ENCODE measurements around the gene CYP21A2. TPM values are rescaled to one million over a fixed set of nuclear protein-coding genes. Genes with fewer than 3 reads are reported as not detected.

The CYP21A2 gene
- total RNA-seq, 3 donors from 2014 or later (not counting 1 experiment from before 2014, with no cell fraction given), result 0.28 to 0.43 TPM; not detected in 1

GRCh38 chr6:32079566-32080290 lies 41.5 kb downstream of the CYP21A2 start:
- Histone ChIP-seq H3K27ac (ENCODE audit: low read length) (no peak overlapping the region), H3K4me1 (ENCODE audit: control insufficient read depth, insufficient read depth, low read length) (no peaks in the 10 kb centered on the region), H3K9me3 (ENCODE audit: control insufficient read depth, insufficient read depth, low read length) (no peaks in the 10 kb centered on the region), H3K4me3 (ENCODE audit: low read length) (no peak overlapping the region), H3K36me3 (ENCODE audit: control insufficient read depth, insufficient read depth, low read length) (no peaks in the 10 kb centered on the region), H3K27me3 (ENCODE audit: control insufficient read depth, insufficient read depth, low read length) (no peaks in the 10 kb centered on the region)
- intact Hi-C loops (cut with micrococcal nuclease), result no loop called here
- H3K27me3 Mint-ChIP-seq (ENCODE audit: low read depth in 2 of 2), result peaks cover 10 to 11% of the 10 kb centered on the region in 2 donors
- 82% methylated on average over 7 of the region's 7 CpGs for WGBS (ENCODE audit: insufficient coverage)
- no peak for DNase-seq
- ATAC-seq, result no peak
- no peak overlapping the region for H3K4me3 Mint-ChIP-seq
- H3K4me1 Mint-ChIP-seq, result no peaks in the 10 kb centered on the region
- no peak overlapping the region for H3K27ac Mint-ChIP-seq
- no peaks in the 10 kb centered on the region for H3K36me3 Mint-ChIP-seq
- no peak for TF ChIP-seq CTCF (IDR thresholded peaks at IDR 0.05)
- H3K9me3 Mint-ChIP-seq, result no peaks in the 10 kb centered on the region

- Histone ChIP-seq H3K27ac (ENCODE audit: low read length) (no peak overlapping the region), H3K36me3 (ENCODE audit: control insufficient read depth, insufficient read depth, low read length) (no peaks in the 10 kb centered on the region), H3K4me1 (ENCODE audit: control insufficient read depth, insufficient read depth, low read length) (no peaks in the 10 kb centered on the region), H3K27me3 (ENCODE audit: control insufficient read depth, insufficient read depth, low read length) (peaks cover 4% of the 10 kb centered on the region), H3K4me3 (ENCODE audit: low read length) (no peak overlapping the region), H3K9me3 (ENCODE audit: control insufficient read depth, insufficient read depth, low read length) (no peaks in the 10 kb centered on the region)
- intact Hi-C loops (cut with micrococcal nuclease), result no loop called here
- Mint-ChIP-seq H3K4me3 (no peak overlapping the region), H3K4me1 (no peaks in the 10 kb centered on the region), H3K27me3 (ENCODE audit: low read depth in 2 of 2) (peaks cover 19 to 24% of the 10 kb centered on the region in 2 donors), H3K27ac (no peak overlapping the region), H3K9me3 (no peaks in the 10 kb centered on the region), H3K36me3 (no peaks in the 10 kb centered on the region)
- 86% methylated on average over 22 of the region's 22 CpGs for WGBS (ENCODE audit: insufficient coverage)
- ATAC-seq (no peak), DNase-seq (no peak)
- TF ChIP-seq CTCF (IDR thresholded peaks at IDR 0.05), result no peak
Observed at GRCh38 chr6:32081168-32081990, 43.2 kb downstream of the CYP21A2 start.

- Histone ChIP-seq H3K27ac (ENCODE audit: low read length) (no peak overlapping the region), H3K9me3 (ENCODE audit: control insufficient read depth, insufficient read depth, low read length) (no peaks in the 10 kb centered on the region), H3K4me1 (ENCODE audit: control insufficient read depth, insufficient read depth, low read length) (peaks cover 8% of the 10 kb centered on the region), H3K4me3 (ENCODE audit: low read length) (no peak overlapping the region), H3K36me3 (ENCODE audit: control insufficient read depth, insufficient read depth, low read length) (no peaks in the 10 kb centered on the region), H3K27me3 (ENCODE audit: control insufficient read depth, insufficient read depth, low read length) (peaks cover 11% of the 10 kb centered on the region)
- intact Hi-C loops (cut with micrococcal nuclease), result no loop called here
- ATAC-seq (no peak), DNase-seq (no peak)
- 74% methylated on average over 6 of the region's 6 CpGs for WGBS (ENCODE audit: insufficient coverage)
- no peak overlapping the region for H3K27ac Mint-ChIP-seq
- peaks cover 0 to 6% of the 10 kb centered on the region in 2 donors for H3K4me1 Mint-ChIP-seq
- no peaks in the 10 kb centered on the region for H3K9me3 Mint-ChIP-seq
- H3K36me3 Mint-ChIP-seq, result no peaks in the 10 kb centered on the region
- H3K27me3 Mint-ChIP-seq (ENCODE audit: low read depth in 2 of 2), result peaks cover 25 to 31% of the 10 kb centered on the region in 2 donors
- no peak overlapping the region for H3K4me3 Mint-ChIP-seq
- TF ChIP-seq CTCF (IDR thresholded peaks at IDR 0.05), result no peak
Observed at GRCh38 chr6:32082478-32082877, 44.3 kb downstream of the CYP21A2 start.
